Keratinocyte (primary cell): Measurements from ENCODE around the gene TBCD. TPM values are rescaled to one million over a fixed set of nuclear protein-coding genes. Genes with fewer than 3 reads are reported as not detected.

ENCODE experiments used
- DNase-seq: peaks from one replicate; pipeline ENCODE4 v3.0.0-alpha.2; 2011; ENCODE audit warnings: low read depth, missing footprints, low spot score
- FAIRE-seq: peaks from 2 replicates; lab custom pipeline; 2011; peaks lifted over from hg19 to GRCh38; lab: Jason Lieb, UNC
- H2AFZ ChIP-seq: 2 replicates; pipeline ENCODE4 v1.6.0; 2012; ENCODE audit warnings: low read length, control low read depth, inconsistent platforms; ENCODE audit not compliant: control insufficient read depth
- H3K27ac ChIP-seq: 2 replicates; pipeline ENCODE4 v1.5.1; 2011; ENCODE audit warnings: low read length; ENCODE audit not compliant: control insufficient read depth, insufficient read depth
- H3K27me3 ChIP-seq: 3 replicates; pipeline ENCODE4 v1.6.0; 2011; ENCODE audit warnings: low read length; ENCODE audit not compliant: control insufficient read depth, insufficient read depth; ENCODE audit errors: extremely low read depth
- H3K36me3 ChIP-seq, 2 experiments: 2 replicates in 1 of 2; 3 replicates in 1 of 2; pipeline ENCODE4 v1.5.1; 2011; ENCODE audit warnings: low read length in 2 of 2, mild to moderate bottlenecking in 1 of 2; ENCODE audit not compliant: control insufficient read depth in 2 of 2, insufficient read depth in 2 of 2; ENCODE audit errors: extremely low read depth in 1 of 2
- H3K4me1 ChIP-seq: 3 replicates; pipeline ENCODE4 v1.5.1; 2011; ENCODE audit warnings: low read length; ENCODE audit not compliant: control insufficient read depth, insufficient read depth; ENCODE audit errors: extremely low read depth
- H3K4me2 ChIP-seq: 3 replicates; pipeline ENCODE4 v1.6.0; 2011; ENCODE audit warnings: low read depth, low read length; ENCODE audit not compliant: control insufficient read depth, insufficient read depth; ENCODE audit errors: extremely low read depth
- H3K4me3 ChIP-seq, 3 experiments: fragments of 200-600 bp in 1 of 3; sonication (generic) in 1 of 3; 2 replicates in 2 of 3; 3 replicates in 1 of 3; pipeline ENCODE4 v1.5.1; 2011 to 2016; ENCODE audit warnings: low read length in 3 of 3, mild to moderate bottlenecking in 3 of 3, control low read depth in 2 of 3, inconsistent platforms in 1 of 3, low read depth in 1 of 3, mixed read lengths in 1 of 3, mixed run types in 1 of 3, moderate library complexity in 1 of 3; ENCODE audit not compliant: control insufficient read depth in 2 of 3, insufficient read depth in 2 of 3; ENCODE audit errors: extremely low read depth in 1 of 3
- H3K79me2 ChIP-seq: 2 replicates; pipeline ENCODE4 v1.6.0; 2012; ENCODE audit warnings: low read length; ENCODE audit not compliant: control insufficient read depth, insufficient read depth
- H3K9ac ChIP-seq: 3 replicates; pipeline ENCODE4 v1.6.0; 2011; ENCODE audit warnings: low read length; ENCODE audit not compliant: control insufficient read depth, insufficient read depth; ENCODE audit errors: extremely low read depth
- H3K9me1 ChIP-seq: 3 replicates; pipeline ENCODE4 v1.6.0; 2011; ENCODE audit warnings: low read length; ENCODE audit not compliant: control insufficient read depth, insufficient read depth; ENCODE audit errors: extremely low read depth
- H3K9me3 ChIP-seq: 2 replicates; pipeline ENCODE4 v1.5.1; 2012; ENCODE audit warnings: low read depth, low read length; ENCODE audit not compliant: control insufficient read depth
- H4K20me1 ChIP-seq: 3 replicates; pipeline ENCODE4 v1.6.0; 2011; ENCODE audit warnings: low read length; ENCODE audit not compliant: control insufficient read depth, insufficient read depth; ENCODE audit errors: extremely low read depth
- EZH2 ChIP-seq: IDR thresholded peaks from one replicate; pipeline ENCODE4 v1.6.1; 2012; ENCODE audit warnings: inconsistent platforms, mild to moderate bottlenecking, low read length, moderate library complexity
- dilution Hi-C: fragments of 300-500 bp; cut with MboI; formaldehyde crosslinking; loops from one replicate; pipeline ENCODE4 v1.7.0; 2020; ENCODE audit warnings: low sequenced_read_pairs; ENCODE audit not compliant: extremely low pct_ligation_motif_present
- polyA plus RNA-seq, 5 experiments: library from polyadenylated mRNA; depleted of rRNA in 3 of 5; stranded (reverse) in 3 of 5; stranded (forward) in 1 of 5; unstranded in 1 of 5; fragments of >200 nt; gene quantifications; 1 replicate in 1 of 5; 2 replicates in 3 of 5; 3 replicates in 1 of 5; pipeline versions ENCODE4 v1.2.1 to v1.2.3, GENCODE V29; 2011 to 2012; ENCODE audit warnings: missing spikeins in 2 of 5, low read depth in 1 of 5, low replicate concordance in 1 of 5
- TF ChIP-seq, protein P1 (sequence below), 3 experiments: IDR thresholded peaks in 1 of 3; conservative IDR thresholded peaks in 1 of 3; optimal IDR thresholded peaks in 1 of 3; 2 replicates in 2 of 3; 3 replicates in 1 of 3; pipeline versions ENCODE3 to v1.5.1; 2011; ENCODE audit warnings: low read length in 3 of 3, mild to moderate bottlenecking in 3 of 3, moderate library complexity in 2 of 3, control low read depth in 1 of 3, inconsistent platforms in 1 of 3; ENCODE audit not compliant: insufficient read depth in 2 of 3; ENCODE audit errors: extremely low read depth in 1 of 3

Gene TBCD
- polyA plus RNA-seq, 1 donor (not counting 4 experiments of a cell fraction or from before 2014, with no cell fraction given) = 36.2 TPM

DNA sequence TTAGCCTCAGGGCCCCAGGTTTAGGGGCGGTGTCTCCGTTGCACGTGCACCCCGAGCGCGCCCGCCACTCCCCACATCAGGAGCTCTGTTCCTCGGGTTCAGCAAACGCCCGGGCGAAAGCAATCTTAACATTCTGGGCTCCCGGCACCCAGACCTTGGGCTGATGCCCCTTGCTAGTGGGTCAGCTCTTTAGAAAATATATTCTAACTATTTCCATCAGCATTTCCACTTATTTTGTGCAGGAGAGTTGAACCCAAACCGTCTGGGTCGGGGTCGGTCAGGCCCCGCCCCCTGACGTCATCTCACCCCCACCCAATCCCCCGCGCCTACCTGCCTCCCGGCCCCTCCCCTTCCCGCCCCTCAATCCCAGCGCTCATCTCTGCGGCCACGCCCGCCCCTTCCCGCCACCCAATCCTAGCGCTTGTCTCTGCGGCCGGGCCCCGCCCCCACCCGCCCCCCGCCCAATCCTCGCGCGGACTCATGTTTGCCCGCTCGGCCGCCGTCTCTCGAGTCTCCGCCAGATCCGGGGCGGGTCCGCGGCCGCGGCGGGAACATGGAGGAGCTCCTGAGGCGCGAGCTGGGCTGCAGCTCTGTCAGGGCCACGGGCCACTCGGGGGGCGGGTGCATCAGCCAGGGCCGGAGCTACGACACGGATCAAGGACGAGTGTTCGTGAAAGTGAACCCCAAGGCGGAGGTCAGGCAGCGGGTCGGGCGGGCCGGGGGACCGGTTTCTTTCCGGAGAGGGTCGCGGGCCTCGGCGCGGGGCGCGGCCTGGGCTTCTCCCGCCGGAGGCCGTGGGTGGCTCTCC is 35.5 kb upstream of the TBCD start, which contains the start of gene FN3KRP:
Gene FN3KRP, plus strand, starts transcription at position 504 of the 808 bp plus-strand sequence. Its CDS starts 50 bp downstream, at position 554.
- no peaks in the 10 kb centered on the region for H3K9me1 ChIP-seq
- H3K9me3 ChIP-seq = no peaks in the 10 kb centered on the region
- dilution Hi-C loops = no loop called here
- H3K4me1 ChIP-seq = peaks cover 13% of the 10 kb centered on the region
- peak within 1 kb of the TSS; percentile 92 for H3K4me2 ChIP-seq
- H3K27me3 ChIP-seq = no peaks in the 10 kb centered on the region
- FAIRE-seq = no peak
- H3K9ac ChIP-seq = peak within 1 kb of the TSS; percentile 88
- peak within 1 kb of the TSS; percentile 72 to 87 (median 81) for H3K4me3 ChIP-seq
- no peak for TF ChIP-seq EZH2
- TF ChIP-seq, protein P1, sequence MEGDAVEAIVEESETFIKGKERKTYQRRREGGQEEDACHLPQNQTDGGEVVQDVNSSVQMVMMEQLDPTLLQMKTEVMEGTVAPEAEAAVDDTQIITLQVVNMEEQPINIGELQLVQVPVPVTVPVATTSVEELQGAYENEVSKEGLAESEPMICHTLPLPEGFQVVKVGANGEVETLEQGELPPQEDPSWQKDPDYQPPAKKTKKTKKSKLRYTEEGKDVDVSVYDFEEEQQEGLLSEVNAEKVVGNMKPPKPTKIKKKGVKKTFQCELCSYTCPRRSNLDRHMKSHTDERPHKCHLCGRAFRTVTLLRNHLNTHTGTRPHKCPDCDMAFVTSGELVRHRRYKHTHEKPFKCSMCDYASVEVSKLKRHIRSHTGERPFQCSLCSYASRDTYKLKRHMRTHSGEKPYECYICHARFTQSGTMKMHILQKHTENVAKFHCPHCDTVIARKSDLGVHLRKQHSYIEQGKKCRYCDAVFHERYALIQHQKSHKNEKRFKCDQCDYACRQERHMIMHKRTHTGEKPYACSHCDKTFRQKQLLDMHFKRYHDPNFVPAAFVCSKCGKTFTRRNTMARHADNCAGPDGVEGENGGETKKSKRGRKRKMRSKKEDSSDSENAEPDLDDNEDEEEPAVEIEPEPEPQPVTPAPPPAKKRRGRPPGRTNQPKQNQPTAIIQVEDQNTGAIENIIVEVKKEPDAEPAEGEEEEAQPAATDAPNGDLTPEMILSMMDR (optimal IDR thresholded peaks at IDR 0.05 in 1 of 3, IDR thresholded peaks at IDR 0.05 in 1 of 3, conservative IDR thresholded peaks at IDR 0.05 in 1 of 3; ENCODE audit: extremely low read depth in 1 of 3, insufficient read depth in 2 of 3, low read length in 3 of 3) = no peak
- H3K79me2 ChIP-seq = peaks cover 14% of the 10 kb centered on the region
- peak within 1 kb of the TSS; percentile 63 for H3K27ac ChIP-seq
- peaks cover 3 to 10% of the 10 kb centered on the region in 2 experiments for H3K36me3 ChIP-seq
- peak; percentile 46 for DNase-seq
- no peaks in the 10 kb centered on the region for H4K20me1 ChIP-seq
- H2AFZ ChIP-seq = peak within 1 kb of the TSS; percentile 83

GRCh38 chr17:82718986-82719685 is 32.7 kb upstream of the TBCD start:
- no peaks in the 10 kb centered on the region for H4K20me1 ChIP-seq
- no peaks in the 10 kb centered on the region for H3K9me3 ChIP-seq
- TF ChIP-seq, protein P1 (optimal IDR thresholded peaks at IDR 0.05 in 1 of 3, IDR thresholded peaks at IDR 0.05 in 1 of 3, conservative IDR thresholded peaks at IDR 0.05 in 1 of 3; ENCODE audit: extremely low read depth in 1 of 3, insufficient read depth in 2 of 3, low read length in 3 of 3) = no peak
- TF ChIP-seq EZH2 = no peak
- H3K4me1 ChIP-seq = peaks cover 13% of the 10 kb centered on the region
- peaks cover 12 to 24% of the 10 kb centered on the region in 2 experiments for H3K36me3 ChIP-seq
- dilution Hi-C loops = no loop called here
- no peak for DNase-seq
- H3K9me1 ChIP-seq = no peaks in the 10 kb centered on the region
- peaks cover 14% of the 10 kb centered on the region for H3K79me2 ChIP-seq
- no peak overlapping the region for H3K4me2 ChIP-seq
- H2AFZ ChIP-seq = no peak overlapping the region
- H3K27me3 ChIP-seq = no peaks in the 10 kb centered on the region
- FAIRE-seq = no peak
- H3K9ac ChIP-seq = no peak overlapping the region
- no peak overlapping the region for H3K4me3 ChIP-seq
- H3K27ac ChIP-seq = no peak overlapping the region
